GM19023 (cell line): ENCODE results near the gene SPP1.
"Not testable (repeated sequence)": the region's sequence is repeated elsewhere in the genome, so short reads cannot be mapped to it uniquely, and the experiment has no call there.

Experiments used
- ATAC-seq: cut with Tn5 transposase; IDR thresholded peaks from one replicate; pipeline ENCODE4 v1.9.1; 2021; ENCODE audit warnings: mild to moderate bottlenecking, moderate library complexity; ENCODE audit not compliant: unreplicated experiment

SPP1 gene

DNA sequence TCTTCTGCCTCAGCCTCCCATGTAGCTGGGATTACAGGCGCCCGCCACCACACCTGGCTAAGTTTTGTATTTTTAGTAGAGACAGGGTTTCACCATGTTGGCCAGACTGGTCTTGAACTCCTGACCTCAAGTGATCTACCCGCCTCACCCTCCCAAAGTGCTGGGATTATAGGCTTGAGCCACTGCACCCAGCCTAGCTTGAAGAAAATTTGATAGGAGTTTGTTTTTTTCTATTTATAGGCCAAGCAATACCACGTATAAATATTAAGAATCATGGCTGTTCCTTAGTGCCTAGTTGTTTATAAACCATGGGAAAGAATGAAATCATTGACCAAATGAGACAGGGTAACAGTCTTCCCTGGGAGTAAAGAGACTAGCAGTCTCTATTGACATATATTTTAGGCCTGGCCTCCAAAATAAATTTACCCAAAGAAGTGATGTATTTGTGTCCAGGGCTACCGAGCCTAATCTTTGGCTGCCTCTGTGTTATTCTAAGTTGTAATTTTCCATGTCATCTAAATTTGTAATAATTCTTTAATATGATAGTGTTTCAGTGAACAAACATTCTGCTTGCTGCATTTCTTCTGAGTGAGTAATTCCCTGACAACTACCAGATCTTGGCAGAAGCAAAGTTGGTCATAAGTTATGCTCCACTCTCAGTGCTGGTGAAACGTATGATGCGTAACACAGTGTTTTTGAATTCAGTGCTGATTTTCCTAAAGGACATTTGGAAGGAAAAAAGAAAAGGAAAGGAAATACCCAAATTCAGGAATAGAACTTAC lies 42.2 kb downstream of the SPP1 start:
- ATAC-seq = no peak

GRCh38 chr4:88018466-88018865 lies 43.0 kb downstream of the SPP1 start:
- ATAC-seq = no peak

DNA sequence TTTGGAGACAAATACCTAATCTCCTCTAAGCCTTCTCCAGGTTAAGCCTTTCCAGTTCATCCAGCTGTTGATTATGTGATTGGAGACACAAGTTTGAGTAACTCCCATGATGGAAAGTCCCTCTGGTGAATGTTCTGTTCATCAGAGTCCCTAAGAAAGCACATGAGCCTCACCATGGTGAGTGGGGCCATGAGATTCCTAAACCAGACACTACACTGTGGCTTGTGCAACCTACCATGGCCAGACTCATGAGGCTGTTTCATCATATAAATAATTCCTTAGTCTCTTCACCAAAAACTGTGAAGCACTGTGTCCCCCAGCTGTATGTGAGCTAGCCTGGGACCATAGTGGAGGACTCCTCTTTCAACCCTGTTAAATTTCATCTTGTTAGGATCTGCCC lies 46.3 kb downstream of the SPP1 start:
- no peak for ATAC-seq

DNA sequence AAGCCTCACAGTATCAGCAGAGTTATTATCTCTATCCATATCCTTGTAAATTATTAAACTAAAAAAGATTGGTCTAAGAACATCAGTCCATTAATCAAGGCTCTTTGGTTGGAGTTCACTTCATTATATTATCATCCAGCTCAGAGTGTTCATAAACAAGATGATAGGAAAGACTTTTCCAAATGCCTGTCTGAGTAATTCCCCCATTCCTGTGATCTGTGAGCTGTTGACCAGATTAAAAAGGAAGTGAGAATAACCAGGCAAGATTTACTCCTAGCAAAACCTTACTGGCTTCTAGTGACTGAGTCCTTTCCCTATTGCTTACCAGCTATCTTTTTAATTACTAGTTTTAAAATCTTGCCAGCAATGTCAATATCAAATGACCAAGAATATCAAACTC lies 46.8 kb downstream of the SPP1 start:
- no peak for ATAC-seq

- ATAC-seq = not testable (repeated sequence)
Measured at GRCh38 chr4:88025868-88026661, 50.6 kb downstream of the SPP1 start.

DNA sequence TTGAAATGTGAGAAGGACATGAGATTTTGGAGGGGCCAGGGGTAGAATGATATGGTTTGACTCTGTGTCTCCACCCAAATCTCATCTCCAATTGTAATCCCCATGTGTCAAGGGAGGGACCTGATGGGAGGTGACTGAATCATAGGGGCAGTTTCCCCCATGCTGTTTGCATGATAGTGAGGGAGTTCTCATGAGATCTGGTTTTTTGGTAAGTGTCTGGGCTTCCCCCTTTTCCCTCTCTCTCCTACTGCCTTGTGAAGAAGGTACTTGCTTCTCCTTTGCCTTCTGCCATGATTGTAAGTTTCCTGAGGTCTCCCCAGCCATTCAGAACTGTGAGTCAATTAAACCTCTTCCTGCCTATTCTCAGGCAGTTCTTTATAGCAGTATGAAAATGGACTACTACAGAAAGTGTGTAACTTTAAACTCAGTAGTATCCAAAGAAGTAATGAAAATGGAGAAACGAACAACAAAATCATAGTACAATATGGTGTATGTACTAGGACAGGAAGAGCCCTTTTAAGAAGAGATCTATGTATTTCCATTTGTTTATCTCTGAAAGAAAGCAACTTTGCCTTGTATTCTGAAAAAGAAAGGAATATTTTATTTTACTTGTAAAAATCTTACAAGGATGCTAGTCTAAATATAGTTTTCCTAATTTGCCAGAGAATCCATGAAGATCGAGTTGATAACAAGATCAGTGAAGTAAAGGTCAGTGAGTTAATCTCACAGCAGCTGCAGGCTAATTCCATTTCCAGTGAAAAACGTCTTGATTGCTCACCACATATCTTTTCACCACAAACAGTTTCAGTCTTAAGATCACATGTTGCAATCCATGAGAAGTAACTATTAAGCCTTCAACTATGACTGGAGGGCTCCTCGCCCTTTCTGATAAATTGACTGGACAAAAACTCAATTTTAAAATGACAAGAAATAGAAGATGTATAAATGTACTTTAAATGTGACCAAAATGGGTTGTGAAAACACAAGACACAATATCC lies 52.4 kb downstream of the SPP1 start:
- ATAC-seq = no peak

DNA sequence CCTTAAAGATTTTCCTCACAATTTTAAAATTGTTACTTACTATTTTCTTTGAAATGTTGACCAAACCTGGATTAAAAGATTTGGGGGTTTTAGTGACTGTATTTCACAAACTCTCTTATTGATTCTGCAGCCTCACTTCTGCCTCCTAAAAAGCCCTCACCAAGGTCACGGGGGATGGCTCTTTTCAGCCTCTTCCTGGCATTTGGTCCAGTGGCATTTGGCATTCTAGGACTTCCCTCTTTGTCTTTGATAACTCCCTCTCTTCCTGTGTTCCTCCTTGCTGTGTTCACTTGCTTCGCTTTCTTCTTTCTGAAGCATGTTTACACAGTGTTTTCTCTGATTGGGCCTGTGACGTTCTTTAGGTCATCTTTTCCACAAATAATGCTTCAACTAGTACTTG lies 53.4 kb downstream of the SPP1 start:
- no peak for ATAC-seq

- ATAC-seq = no peak
Measured at GRCh38 chr4:88029556-88029955, 54.0 kb downstream of the SPP1 start.

GRCh38 chr4:88030565-88031310 lies 55.2 kb downstream of the SPP1 start:
- no peak for ATAC-seq
